NCI-H2196 treated with DMSO at 0.1 percent for 48 hours (cell line): Measurements from ENCODE around the gene OR1I1.
A peak's percentile ranks its signal among the peaks of the same experiment; 100 is the strongest.
"Not testable (repeated sequence)": the region's sequence is repeated elsewhere in the genome, so short reads cannot be mapped to it uniquely, and the experiment has no call there.

Experiments used
- DNase-seq: peaks from one replicate; lab custom pipeline; 2025; ENCODE audit not compliant: unreplicated experiment; lab: John Stamatoyannopoulos, UW

Gene OR1I1

GRCh38 chr19:15081911-15082310 is at the start of gene OR1I1:
Gene OR1I1, plus strand, starts transcription at chr19:15082211. Its CDS starts 4,855 bp downstream, at chr19:15087066.
- DNase-seq: no peak

GRCh38 chr19:15035795-15036311 is 46.2 kb upstream of the OR1I1 start:
- DNase-seq: no peak

- no peak for DNase-seq
Observed at GRCh38 chr19:15037586-15037985, 44.4 kb upstream of the OR1I1 start.

- no peak for DNase-seq
Observed at GRCh38 chr19:15038294-15038693, 43.7 kb upstream of the OR1I1 start.

DNA sequence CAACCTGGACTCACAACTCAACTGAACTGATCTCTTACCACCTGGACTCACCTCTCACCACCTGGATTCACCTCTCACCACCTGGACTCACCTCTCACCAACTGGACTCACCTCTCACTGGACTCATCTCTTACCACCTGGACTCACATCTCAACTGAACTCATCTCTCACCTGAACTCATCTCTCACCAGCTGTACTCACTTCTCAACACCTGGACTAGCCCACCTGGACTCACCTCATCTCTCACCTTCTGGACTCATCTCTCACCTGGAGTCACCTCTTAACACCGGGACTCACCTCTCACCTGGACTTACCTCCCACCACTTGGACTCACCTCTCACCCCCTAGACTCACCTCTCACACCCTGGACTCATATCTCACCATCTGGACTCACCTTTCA is 40.0 kb upstream of the OR1I1 start:
- DNase-seq: no peak

- DNase-seq: no peak
Observed at GRCh38 chr19:15042826-15043225, 39.2 kb upstream of the OR1I1 start.

- no peak for DNase-seq
Observed at GRCh38 chr19:15045506-15045905, 36.5 kb upstream of the OR1I1 start.

DNA sequence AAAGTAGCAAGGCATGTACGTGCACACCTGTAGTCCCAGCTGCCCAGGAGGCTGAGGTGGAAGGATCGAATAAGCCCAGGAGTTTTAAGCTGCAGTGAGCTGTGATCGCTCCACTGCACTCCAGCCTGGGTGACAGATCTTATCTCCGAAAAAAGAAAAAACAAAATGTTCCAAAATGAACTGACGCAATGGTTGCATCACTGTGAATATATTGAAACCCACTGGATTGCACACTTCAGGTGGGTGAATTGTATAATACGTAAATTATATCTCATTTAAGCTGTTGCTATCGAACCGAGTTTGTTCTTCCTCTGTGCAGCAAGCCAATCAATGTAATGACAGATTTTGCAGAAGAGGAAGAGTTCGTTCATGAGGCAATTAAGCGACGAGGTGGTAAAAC is 34.3 kb upstream of the OR1I1 start:
- DNase-seq: no peak

DNA sequence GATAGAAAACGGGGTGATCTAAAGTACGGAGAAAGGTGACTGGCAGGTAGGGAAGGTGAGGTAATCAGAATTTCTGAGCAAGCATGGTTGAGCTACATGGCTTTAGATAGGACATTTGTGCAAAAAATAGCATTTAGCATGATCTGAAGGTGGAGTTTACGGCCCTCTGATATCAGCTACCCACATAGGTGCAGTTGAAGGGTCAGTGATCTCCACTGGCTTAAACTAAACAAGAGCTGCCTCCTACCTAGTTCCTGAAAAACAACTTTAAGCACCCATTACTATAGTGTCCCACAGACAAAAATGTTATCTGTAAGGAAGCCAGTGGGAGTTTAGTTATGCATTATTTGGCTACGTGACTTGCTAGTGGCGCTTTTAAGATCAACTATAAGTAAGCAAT is 33.9 kb upstream of the OR1I1 start:
- no peak for DNase-seq

DNA sequence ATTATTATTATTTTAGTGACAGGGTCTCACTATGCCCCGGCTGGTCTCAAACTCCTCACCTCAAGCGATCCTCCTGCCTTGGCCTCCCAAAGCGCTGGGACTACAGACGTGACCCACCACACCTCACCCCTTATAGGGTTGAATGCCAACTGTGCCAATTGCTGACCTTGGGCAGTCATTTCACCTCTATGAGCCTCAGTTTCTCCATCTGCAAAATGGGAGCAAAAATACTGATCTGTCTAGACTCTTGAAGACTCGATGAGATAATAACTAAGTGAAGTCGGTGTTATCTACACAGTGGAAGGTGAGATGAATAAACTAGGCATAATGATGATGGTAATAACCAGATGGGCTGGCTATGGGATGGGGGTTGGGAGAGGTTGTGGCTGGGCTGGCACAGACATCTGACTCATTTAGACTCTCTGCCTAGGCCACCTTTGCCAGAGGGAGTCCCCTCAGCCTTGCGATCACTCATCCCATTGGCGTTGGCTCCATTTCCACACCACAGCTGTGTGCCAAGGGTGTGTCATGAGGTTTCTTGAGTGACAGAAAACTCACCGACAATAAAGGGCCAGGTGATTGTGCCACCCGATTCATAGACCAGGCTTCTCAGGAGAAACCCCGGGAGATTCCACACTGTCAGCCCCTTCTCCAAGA is 33.0 kb upstream of the OR1I1 start, which contains the start of gene CASP14:
TSS of gene CASP14 (plus strand) at position 596 of the 657 bp plus-strand sequence. CDS start 2,772 bp downstream, outside the sequence.
- DNase-seq: no peak

DNA sequence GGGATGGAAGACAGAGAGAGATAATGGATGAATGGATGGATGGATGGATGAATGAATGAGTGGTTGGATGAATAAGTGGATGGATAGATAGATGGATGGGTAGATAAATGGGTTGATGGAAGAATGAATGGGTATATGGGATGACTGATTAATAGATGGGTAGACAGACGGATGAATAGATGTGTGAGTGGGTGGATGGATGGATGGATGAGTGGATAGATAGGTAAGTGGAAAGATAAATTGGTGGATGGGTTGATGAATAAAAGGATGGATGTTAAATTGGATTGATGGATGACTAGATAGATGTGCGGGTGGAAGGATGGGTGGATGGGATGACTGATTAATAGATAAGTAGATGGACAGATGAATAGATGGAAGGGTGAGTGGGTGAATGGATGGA is 31.4 kb upstream of the OR1I1 start:
- no peak for DNase-seq

DNA sequence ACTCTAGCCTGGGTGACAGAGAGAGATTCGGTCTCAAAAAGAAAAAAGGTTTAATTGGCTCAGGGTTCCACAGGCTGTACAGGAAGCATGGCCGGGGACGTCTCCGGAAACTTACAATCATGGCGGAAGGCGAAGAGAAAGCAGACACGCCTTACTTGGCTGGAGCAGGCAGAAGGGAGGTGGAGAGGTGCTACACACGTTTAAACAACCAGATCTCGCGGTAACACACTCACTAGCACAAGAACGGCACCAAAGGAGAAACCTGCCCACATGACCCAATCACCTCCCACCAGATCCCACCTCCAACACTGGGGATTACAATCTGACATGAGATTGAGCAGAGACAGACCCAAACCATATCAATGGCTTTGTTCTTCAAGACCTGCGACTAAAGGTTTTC is 20.0 kb upstream of the OR1I1 start:
- DNase-seq: no peak

- not testable (repeated sequence) for DNase-seq
Observed at GRCh38 chr19:15070386-15070785, 11.6 kb upstream of the OR1I1 start.

DNA sequence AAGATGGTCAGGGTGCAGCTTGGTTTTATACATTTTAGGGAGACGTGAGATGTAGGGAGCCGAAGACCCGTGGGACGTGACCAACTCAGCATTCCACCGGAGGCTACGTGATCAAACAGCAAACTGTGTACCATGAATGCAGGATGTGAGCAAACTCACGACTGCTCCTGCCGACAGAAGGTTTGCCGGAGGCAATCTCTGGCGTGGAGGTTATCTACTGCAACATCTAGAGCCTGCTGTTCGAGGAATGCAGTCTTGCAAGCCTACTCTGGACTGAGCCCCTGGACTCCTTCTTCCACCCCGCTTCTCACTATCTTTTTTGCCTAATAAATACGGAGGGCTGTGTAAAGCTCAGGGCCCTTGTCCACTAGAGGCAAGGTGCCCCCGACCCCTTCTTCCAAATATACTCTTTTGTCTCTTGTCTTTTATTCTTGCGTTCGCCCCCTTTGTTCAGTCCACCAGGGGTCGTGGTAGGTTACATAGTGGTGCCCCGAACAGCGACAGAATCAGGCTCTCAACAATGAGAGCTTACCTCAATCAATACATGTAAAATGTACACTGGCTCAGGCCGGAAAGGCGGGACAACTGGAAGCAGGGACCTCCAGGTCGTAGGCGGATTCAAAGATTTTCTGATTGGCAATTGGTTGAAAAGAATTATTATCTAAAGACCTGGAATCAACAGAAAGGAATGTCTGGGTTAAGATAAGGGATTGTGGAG is 8.9 kb upstream of the OR1I1 start:
- DNase-seq: no peak

- DNase-seq: no peak
Observed at GRCh38 chr19:15074371-15074770, 7.6 kb upstream of the OR1I1 start.

GRCh38 chr19:15075806-15076205 is 6.2 kb upstream of the OR1I1 start:
- no peak for DNase-seq

DNA sequence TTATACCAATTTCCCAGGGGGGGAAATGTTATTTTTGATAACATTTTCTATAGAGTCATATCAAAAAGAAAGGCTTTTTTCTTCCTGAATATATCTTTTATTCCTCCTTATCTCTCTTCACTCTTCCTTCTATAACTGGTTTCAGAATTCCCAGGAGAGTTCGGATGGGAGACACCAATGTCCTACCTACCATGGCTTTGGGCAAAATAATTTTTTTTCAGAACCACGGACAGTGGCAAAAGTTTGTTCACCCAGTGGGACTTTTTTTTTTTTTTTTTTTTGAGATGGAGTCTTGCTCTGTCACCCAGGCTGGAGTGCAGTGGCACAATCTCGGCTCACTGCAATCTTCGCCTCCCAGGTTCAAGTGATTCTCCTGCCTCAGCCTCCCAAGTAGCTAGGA is 2.0 kb upstream of the OR1I1 start:
- DNase-seq: not testable (repeated sequence)

DNA sequence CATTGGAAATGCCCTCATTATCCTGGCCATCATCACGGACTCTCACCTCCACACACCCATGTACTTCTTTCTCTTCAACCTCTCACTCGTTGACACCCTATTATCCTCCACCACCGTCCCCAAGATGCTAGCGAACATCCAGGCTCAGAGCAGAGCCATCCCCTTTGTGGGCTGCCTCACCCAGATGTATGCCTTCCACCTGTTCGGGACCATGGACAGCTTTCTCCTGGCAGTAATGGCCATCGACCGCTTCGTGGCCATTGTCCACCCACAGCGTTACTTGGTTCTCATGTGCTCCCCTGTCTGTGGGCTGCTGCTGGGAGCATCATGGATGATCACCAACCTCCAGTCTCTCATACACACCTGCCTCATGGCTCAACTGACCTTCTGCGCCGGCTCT is 5.2 kb downstream of the OR1I1 start:
- DNase-seq: no peak

DNA sequence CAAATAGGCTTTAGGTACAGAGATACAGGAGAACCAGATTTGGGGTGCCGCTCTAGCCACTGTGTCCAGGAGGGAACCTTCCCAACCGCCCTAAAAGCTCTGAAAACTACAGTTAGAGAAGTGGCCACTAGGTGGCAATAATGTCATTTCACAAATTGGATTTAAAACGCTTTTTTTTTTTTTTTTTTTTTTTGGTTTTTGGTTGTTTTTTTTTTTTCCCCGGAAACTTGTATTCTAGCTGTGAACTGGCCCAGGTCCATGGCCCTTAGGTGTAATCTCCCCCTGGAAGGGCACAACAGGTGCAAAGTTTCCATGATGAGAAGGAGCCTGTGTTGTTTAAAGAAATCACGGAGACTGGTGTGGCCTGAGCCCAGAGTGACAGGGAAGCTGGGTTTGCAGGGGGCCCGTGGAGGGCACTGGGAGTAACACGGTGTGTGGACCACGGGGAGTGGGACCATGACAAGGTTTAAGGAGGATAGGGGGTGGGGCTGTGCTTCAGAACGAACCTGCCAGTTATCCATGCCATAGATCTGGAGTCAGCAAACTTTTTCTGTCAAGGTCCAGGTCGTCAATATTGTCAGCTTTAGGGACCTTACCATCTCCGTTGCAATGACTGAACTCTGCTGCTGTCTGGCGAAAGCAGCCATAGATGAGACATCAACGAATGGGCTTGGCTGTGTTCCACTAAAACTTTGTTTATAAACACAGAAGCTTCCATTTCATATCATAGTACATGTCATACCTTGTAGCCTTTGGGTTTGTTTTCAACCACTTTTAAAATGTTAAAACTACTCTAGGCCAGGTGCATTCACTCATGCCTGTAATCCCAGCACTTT is 10.1 kb downstream of the OR1I1 start:
- peak; percentile 45 for DNase-seq

DNA sequence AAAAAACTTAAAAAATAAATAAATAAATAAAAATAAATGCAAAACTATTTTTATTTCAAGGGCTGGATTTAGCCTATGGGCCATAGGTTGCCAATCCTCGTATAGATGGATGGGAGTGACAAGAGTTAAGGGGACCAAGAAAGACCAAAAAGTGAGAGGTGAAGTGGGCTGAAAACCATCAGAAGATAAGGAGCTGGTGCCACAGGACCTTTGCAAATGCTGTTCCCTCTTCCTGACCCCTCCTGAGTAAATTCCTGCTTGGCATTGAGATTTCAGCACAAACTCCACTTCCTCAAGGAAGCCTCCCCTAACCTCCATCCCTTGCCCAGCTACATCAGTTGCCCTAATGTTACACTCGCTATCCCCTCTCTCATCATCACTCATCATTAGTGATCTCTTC is 11.0 kb downstream of the OR1I1 start:
- no peak for DNase-seq

DNA sequence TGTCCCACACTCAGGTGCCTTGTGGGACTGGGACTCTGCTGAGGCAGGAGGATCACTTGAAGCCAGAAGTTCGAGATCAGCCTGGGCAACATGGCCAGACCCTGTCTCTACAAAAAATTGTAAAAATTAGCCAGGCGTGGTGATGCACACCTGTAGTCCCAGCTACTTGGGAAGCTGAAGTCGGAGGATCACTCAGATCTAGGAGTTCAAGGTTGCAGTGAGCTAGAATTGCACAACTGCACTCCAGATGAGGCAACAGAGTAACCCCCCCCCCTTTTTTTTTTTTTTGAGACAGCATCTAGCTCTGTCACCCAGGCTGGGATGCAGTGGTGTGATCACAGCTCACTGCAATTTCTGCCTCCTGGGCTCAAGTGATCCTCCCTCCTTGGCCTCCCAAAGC is 14.2 kb downstream of the OR1I1 start:
- DNase-seq: no peak

GRCh38 chr19:15097980-15098379 is 16.0 kb downstream of the OR1I1 start:
- DNase-seq: not testable (repeated sequence)
